ENCODE data around the gene CNTFR.

The CNTFR gene

GRCh38 chr9:34620061-34620994 lies 30.8 kb upstream of the CNTFR start, which contains the start of gene DCTN3:
DCTN3 (minus strand) TSS chr9:34620495; CDS start chr9:34620464, 31 bp downstream.
- DNase-seq (ENCODE audit: low read depth) = peak; percentile 79

DNA sequence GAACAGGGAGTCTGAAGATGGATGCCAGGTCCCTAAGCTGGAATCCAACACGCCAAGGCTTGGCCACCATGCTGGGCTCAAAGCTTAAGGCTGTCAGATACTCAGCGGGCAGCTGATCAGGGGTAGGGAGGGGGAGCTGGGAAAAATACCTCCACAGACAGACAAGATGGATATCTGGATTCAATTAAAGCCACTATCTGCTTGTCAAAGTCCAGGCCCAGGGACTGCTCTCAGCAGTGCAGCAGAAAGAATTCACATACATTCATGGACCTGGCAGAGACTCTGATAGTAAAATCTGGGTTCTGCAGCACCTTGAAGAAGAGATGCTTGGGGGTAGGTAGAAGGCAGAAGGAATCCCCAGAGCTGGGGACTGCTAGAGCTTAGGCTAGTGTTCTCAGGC lies 25.6 kb upstream of the CNTFR start:
- no peak for DNase-seq (ENCODE audit: low read depth)

DNA sequence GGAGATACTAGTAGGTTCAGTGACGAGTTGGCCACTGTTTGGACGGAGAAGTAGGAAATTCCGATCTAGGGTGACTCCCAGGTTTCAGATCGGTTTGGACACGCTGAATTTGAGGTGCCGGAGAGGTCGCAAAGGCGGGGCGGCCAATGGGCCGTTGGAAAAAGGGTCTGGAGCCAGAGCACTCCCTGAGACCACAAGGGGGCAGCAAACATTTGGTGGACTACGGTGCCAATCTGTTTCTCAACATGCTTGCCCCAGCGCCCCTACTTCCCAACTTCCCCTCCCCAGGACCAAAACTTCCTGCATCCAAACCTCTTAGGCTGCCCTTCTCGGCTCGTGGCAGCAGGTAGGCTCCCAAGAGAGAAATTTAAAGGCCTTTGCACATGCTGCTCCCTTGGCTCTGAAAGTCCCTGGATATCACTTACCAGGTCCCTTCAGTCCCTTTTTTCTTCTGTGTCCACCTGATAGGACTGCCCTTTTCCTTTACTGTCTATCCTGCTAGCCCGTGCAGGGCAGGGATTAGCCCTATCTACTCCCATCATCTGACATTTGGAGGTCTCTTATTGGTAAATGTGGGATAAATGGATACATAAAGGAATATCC lies 23.4 kb upstream of the CNTFR start:
- DNase-seq (ENCODE audit: low read depth) = peak; percentile 58

DNA sequence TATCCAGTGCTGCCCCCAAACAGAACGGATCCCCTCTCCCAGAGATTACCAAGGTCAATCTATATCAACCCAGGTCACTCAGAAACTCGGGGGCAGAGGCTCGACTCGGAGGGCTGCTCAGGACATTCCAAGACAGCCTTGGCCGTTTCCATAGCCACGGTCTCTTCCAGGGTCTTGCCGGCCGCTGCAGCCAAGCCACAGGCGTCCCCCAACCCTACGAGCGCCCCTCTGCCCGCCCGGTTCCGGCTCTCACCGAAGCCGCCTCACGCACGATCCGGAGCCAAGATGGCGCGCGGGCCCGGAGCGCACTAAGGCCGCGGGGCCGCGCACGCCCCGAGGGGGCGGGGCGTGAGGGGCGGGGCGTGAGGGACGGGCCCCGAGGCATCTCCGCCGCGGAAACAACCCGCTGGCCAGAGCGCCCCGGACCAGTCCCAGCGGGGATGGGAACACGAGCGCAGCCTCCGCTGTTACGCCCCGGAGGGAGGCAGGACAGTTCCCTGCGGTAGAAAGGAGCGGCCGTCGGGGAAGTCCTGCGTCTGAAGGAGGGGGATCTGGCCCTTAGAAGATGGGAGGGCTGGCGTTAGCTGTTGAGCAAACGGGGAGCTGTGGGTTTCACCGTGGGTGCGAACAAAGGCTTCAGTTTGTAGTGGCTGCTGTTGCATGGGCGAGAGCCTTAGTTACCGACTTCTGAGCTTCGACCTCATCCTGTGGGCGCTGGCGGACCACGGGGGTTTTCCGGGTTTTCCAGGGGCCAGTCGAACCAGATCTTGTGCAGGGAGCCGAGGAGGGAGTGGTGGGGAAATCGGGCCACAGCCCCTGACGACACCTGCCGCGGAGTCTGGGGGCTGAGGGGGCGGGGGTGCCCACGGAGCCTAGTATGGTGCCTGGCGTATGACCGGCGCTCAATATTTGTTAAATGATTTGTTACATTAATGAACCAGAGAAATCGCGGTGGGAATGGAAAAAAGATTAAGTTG lies 22.6 kb upstream of the CNTFR start, which contains the start of gene RPP25L:
RPP25L (minus strand) TSS at position 287 of the 977 bp plus-strand sequence. CDS start 801 bp downstream, outside the sequence.
- DNase-seq (ENCODE audit: low read depth) = peak; percentile 68

- DNase-seq (ENCODE audit: low read depth) = no peak
Measured at GRCh38 chr9:34611251-34611810, 21.8 kb upstream of the CNTFR start.

DNA sequence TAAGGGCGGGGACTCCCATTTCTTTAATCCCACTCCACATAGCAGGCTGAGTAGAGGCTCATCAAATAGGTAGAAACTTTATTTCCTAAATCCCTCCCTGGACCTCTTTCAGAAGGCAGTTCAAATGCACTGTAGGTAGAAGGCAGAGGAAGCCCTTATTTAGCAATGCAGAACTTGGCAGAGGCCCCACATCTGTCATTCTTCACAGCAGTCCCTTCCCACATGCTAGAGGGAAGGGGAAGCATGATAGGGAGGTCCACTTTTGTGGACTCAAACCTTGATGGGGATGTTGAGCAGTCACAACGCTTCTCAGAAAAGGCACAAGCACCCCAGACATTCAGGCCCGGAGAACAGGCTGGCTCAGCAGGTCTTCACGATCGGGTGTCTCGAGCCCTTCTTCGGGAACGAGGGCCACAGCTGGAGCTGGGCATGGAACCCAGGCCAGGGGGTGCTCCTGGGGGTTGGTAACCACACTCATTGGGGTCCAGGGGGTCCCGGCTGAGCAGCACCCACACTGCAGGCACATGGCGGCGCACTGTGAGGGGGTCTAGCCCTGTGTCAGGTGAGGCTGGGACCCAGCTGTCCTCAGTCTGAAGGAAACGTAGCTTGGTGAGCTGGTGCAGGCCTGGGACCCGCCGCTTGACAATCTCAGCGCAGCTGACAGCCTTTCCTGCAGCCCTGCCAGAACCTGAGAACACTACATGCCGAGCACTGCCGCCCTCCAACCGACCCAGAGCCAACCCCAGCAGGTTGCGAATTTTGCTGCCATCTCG lies 21.1 kb upstream of the CNTFR start:
- DNase-seq (ENCODE audit: low read depth) = no peak

- no peak for DNase-seq (ENCODE audit: low read depth)
Measured at GRCh38 chr9:34607331-34607730, 17.8 kb upstream of the CNTFR start.

- no peak for DNase-seq (ENCODE audit: low read depth)
Measured at GRCh38 chr9:34606905-34607304, 17.4 kb upstream of the CNTFR start.

DNA sequence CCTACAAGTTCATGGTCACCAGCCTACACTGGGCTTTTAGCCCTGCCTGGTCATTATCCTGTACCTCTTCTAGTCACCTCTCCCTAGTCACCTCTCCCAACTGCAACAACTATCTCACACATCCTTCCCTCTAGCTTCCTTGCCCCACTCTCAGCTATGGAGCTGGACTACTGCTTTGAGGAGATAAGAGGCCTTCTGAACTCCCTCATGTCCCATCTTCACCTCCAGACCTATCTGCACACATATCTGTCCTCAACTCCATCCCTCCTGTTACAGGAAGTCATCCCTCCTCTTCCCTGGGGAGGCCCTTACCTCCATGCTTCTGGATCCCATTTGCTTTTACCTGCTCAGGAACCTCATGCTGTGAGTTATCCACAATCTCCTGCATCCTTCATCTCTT lies 16.7 kb upstream of the CNTFR start:
- DNase-seq (ENCODE audit: low read depth) = no peak

DNA sequence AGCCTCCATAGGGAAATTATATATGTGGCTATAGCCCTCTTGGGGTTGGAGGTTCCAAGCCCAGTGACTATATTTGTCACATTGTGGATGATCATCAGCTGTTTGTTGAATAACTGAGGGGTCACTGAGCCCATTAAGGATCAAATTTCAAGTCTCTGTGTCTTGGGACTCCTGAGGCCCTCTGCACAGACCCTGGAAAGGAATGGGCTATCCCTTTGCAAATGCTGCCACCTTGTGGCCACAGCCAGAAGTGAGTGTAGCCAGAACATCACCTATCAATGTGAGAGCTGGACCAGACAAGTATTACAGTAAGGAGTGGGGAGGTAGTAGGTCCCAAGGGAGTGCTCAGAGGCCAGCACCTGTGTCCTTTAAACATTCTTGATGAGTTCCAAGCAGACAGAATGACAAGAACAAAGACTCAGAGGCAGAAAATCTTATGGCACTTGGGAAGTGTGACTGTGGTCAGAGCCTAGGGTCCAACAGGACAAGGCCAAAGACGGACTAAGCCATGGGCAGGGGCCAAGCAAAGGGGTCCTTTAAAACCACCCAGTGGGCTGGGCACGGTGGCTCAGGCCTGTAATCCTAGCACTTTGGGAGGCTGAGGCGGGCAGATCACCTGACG lies 14.2 kb upstream of the CNTFR start:
- peak; percentile 51 for DNase-seq (ENCODE audit: low read depth)

- DNase-seq (ENCODE audit: low read depth) = no peak
Measured at GRCh38 chr9:34601937-34602573, 12.5 kb upstream of the CNTFR start.

GRCh38 chr9:34600908-34601307 lies 11.4 kb upstream of the CNTFR start:
- DNase-seq (ENCODE audit: low read depth) = no peak

DNA sequence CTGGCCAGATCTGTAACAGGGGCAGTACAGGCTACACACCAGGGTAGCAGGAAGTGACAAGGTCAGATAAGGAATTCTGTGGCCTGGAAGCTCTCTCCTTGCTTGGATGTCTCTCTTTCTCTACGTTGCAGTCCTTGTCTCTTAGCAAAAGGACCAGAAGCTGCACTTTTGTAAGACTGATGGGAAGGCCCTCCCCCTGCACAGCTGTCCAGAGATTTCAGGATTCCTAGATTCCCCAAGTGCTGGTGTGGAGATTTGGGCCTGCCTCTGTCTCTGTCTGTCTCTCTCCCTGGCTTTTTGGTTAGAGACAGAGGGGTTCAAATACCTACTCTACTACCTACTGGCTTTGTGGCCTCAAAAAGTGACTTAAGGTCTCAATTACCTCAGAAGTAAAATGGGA lies 10.0 kb upstream of the CNTFR start:
- DNase-seq (ENCODE audit: low read depth) = no peak

DNA sequence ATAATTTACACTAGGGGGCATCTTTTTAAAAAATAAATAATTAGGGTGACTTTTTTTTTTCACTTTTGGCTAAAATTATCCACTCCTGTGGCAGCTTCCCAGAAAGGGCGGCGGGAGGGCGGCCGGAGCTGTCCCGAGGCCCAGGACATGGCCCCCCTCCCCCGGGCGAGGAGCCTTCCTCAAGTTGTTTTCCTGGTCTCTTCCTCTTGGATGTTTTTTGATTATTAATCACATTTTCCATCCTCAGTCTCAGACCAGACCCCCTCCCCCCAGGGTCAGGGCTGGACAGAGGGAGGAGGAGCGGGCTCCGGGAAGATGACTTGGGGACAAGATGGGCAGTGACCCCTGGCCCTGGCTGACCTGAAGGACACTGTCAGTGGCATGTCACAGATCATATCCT lies 4.7 kb upstream of the CNTFR start:
- DNase-seq (ENCODE audit: low read depth) = no peak

GRCh38 chr9:34592895-34593601 lies 3.5 kb upstream of the CNTFR start:
- no peak for DNase-seq (ENCODE audit: low read depth)

- DNase-seq (ENCODE audit: low read depth) = no peak
Measured at GRCh38 chr9:34591917-34592866, 2.7 kb upstream of the CNTFR start.

- peak; percentile 37 for DNase-seq (ENCODE audit: low read depth)
Measured at GRCh38 chr9:34591248-34591916, 1.9 kb upstream of the CNTFR start.

Measured in CMK (cell line).